Stimulated activated CD4-positive, alpha-beta T cell treated with anti-CD3 and anti-CD28 coated beads, Interleukin-2, amount 100 ng/mL, for 24 hours (primary cell): ENCODE results near the gene CCL1.
"Not testable (repeated sequence)": the region's sequence is repeated elsewhere in the genome, so short reads cannot be mapped to it uniquely, and the experiment has no call there.

Source experiments
- DNase-seq, 2 donors: peaks; one replicate each; pipeline ENCODE4 v3.0.0-alpha.2; 2020

The CCL1 gene

GRCh38 chr17:34357398-34357797, 5.6 kb downstream of the CCL1 start:
- DNase-seq, result no peak

GRCh38 chr17:34356194-34356593, 6.8 kb downstream of the CCL1 start, which contains the start of gene CCL13:
Gene CCL13, plus strand, starts transcription at chr17:34356480. Its CDS starts 47 bp downstream, at chr17:34356527.
- no peak for DNase-seq

- DNase-seq, result no peak
Measured at GRCh38 chr17:34354637-34355036, 8.4 kb downstream of the CCL1 start.

DNA sequence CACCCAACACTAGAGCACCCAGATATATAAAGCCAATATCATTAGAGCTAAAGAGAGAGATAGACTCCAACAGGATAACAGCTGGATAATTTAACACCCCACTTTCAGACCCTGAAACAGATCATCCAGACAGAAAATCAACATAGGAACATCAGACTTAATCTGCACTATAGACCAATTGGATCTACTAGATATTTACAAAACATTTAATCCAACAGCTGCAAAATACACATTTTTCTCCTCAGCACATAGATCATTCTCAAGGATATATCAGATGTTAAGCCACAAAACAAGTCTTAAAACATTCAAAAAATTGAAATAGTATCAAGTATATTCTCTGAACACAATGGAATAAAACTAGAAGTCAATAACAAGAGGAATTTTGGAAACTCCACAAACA, 10.8 kb downstream of the CCL1 start:
- DNase-seq, result no peak

- no peak for DNase-seq
Measured at GRCh38 chr17:34351096-34351495, 11.9 kb downstream of the CCL1 start.

- DNase-seq, result no peak
Measured at GRCh38 chr17:34349751-34350150, 13.3 kb downstream of the CCL1 start.

- DNase-seq, result no peak
Measured at GRCh38 chr17:34347063-34347462, 16.0 kb downstream of the CCL1 start.

GRCh38 chr17:34341916-34342315, 21.1 kb downstream of the CCL1 start:
- no peak for DNase-seq

DNA sequence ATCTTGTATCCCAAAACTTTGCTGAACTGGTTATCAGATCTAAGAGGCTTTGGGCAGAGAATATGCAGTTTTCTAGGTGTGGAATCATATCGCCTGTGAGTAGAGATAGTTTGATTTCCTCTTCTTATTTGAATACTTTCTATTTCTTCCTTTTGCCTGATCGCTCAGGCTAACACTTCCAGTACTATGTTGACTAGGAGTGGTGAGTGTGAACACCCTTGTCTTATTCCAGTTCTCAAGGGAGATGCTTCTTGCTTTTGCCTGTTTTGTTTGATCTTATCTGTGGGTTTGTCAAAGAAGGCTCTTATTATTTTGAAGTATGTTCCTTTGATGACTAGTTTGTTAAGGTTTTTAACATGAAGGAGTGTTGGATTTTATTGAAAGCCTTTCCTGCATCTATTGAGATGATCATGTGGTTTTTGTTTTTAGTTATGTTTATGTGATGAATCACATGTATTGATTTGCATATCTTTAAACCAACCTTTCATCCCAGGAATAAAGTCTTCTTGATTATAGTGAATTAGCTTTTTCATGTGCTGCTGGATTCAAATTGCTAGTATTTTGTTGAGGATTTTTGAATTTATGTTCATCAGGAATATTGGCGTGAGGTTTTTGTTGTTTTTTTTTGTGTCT, 23.8 kb downstream of the CCL1 start:
- DNase-seq, result no peak

DNA sequence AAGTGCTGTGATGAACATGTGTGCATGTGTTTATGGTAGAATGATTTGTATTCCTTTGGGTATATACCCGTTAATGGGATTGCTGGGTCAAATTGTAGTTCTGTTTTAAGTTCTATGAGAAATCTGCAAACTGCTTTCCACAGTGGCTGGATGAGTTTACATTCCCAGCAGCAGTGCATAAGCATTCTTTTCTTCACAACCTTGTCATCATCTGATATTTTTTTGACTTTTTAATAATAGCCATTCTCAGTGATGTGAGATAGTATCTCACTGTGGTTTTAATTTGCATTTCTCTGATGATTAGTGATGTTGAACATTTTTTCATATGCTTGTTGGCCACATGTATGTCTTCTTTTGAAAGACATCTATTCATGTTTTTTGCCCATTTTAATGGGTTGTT, 25.3 kb downstream of the CCL1 start:
- no peak for DNase-seq

- not testable (repeated sequence) for DNase-seq
Measured at GRCh38 chr17:34327580-34327979, 35.5 kb downstream of the CCL1 start.

DNA sequence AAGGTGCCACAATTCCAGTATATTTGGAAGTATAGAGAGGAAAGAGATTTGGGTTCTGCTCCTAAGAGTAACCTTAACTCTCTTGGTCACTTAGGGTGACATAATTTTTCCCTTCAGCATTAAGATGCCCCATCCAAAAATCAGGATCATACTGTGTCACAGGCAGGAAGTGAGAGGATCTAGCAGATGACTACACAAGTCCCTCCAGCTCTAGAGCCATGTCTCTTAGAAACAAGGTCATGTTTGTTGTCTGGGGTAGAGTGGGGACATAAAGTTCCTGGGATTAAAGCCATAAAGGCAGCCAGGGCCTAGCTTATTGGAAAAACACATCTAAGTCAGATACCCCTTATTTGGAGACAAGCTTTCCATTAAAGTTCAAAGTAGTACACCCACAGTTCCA, 41.1 kb downstream of the CCL1 start:
- no peak for DNase-seq

DNA sequence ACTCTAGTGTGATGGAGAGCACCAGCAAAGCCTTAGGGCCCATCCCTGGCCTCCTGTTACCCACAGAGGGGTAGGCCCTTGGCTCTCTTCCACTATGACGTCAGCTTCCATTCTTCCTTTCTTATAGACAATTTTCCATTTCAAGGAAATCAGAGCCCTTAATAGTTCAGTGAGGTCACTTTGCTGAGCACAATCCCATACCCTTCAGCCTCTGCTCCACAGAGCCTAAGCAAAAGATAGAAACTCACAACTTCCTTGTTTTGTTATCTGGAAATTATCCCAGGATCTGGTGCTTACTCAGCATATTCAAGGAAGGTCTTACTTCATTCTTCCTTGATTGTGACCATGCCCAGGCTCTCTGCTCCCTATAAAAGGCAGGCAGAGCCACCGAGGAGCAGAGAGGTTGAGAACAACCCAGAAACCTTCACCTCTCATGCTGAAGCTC, 44.0 kb downstream of the CCL1 start, which contains the start of gene CCL8:
Gene CCL8, plus strand, starts transcription at position 397 of the 445 bp plus-strand sequence. CDS start 67 bp downstream, outside the sequence.
- DNase-seq, result no peak

- DNase-seq, result peak in 1 of 2 donors; percentile 20
Measured at GRCh38 chr17:34318474-34318873, 44.6 kb downstream of the CCL1 start.

GRCh38 chr17:34314279-34314678, 48.8 kb downstream of the CCL1 start:
- DNase-seq, result no peak

- no peak for DNase-seq
Measured at GRCh38 chr17:34313164-34313563, 49.9 kb downstream of the CCL1 start.

DNA sequence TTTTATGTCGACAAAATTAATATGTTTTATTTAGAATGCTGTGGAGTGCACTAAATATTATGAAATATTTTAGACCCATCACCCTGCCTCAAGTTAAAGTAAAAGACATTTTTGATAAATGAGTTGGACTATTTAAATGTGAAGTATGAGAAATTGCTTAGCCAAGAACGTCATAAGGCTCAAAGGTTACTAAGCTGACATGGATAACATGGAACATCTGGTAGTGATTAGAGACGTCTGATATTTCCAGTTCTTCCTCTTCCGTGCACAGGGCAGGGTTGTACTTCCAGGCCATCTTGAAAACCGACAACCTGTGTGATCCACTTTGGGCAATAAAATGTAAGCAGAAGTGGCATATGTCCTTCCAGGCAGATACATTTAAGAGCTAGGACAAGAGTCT, 51.0 kb downstream of the CCL1 start:
- no peak for DNase-seq

DNA sequence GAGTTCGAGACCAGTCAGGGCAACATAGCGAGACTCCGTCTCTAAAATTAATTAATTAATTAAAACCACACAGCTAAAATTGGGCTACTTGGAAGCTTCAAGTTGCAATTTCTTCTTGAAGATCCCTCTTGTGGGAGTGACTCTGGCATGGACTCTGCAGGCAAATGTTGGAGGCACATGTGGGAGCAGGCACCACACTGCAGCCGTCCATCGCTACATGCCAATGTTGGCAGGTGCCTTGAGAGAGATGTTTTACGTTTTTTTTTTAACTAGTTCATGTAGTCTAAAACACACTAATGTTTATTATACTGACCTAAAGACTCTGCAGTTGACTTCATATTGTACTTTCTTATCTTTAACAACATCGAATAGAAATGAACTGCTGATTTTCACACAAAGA, 51.7 kb downstream of the CCL1 start:
- DNase-seq, result no peak
